GM23248 (cell line): ENCODE results near the gene PTPRN2. TPM values are rescaled to one million over a fixed set of nuclear protein-coding genes. Genes with fewer than 3 reads are reported as not detected.

Experiments used
- DNase-seq: peaks from one replicate; pipeline ENCODE4 v3.0.0-alpha.2; 2015
- H2AFZ ChIP-seq: fragments of 200-600 bp; sonication (generic); 2 replicates; pipeline ENCODE4 v1.6.1; 2016; ENCODE audit warnings: antibody characterized with exemption
- H3F3A ChIP-seq: fragments of 200-600 bp; sonication (generic); 2 replicates; pipeline ENCODE4 v1.6.1; 2016; ENCODE audit warnings: mild to moderate bottlenecking, antibody characterized with exemption, mixed run types; ENCODE audit not compliant: insufficient read depth
- H3K27ac ChIP-seq: fragments of 200-600 bp; sonication (generic); 2 replicates; pipeline ENCODE4 v1.5.1; 2016; ENCODE audit warnings: mild to moderate bottlenecking
- H3K27me3 ChIP-seq: fragments of 200-600 bp; sonication (generic); replicated peaks from 2 replicates; pipeline ENCODE4 v1.6.1; 2016; ENCODE audit warnings: mild to moderate bottlenecking; ENCODE audit not compliant: insufficient read depth
- H3K36me3 ChIP-seq: fragments of 200-600 bp; sonication (generic); 2 replicates; pipeline ENCODE4 v1.6.1; 2016; ENCODE audit warnings: low read depth, mild to moderate bottlenecking
- H3K4me1 ChIP-seq: fragments of 200-600 bp; sonication (generic); 2 replicates; pipeline ENCODE4 v1.6.1; 2016; ENCODE audit warnings: mild to moderate bottlenecking; ENCODE audit not compliant: insufficient read depth
- H3K4me2 ChIP-seq: fragments of 200-600 bp; sonication (generic); one replicate; pipeline ENCODE4 v1.6.1; 2016; ENCODE audit warnings: mild to moderate bottlenecking; ENCODE audit not compliant: unreplicated experiment
- H3K4me3 ChIP-seq: fragments of 200-600 bp; sonication (generic); 2 replicates; pipeline ENCODE4 v1.5.1; 2016; ENCODE audit warnings: mild to moderate bottlenecking
- H3K79me2 ChIP-seq: fragments of 200-600 bp; sonication (generic); 2 replicates; pipeline ENCODE4 v1.6.1; 2016; ENCODE audit warnings: mild to moderate bottlenecking; ENCODE audit not compliant: insufficient read depth
- H3K9ac ChIP-seq: fragments of 200-600 bp; sonication (generic); 2 replicates; pipeline ENCODE4 v1.6.1; 2016; ENCODE audit warnings: mild to moderate bottlenecking
- H3K9me2 ChIP-seq: fragments of 200-600 bp; sonication (generic); 2 replicates; pipeline ENCODE4 v1.6.1; 2016; ENCODE audit warnings: mixed run types, mild to moderate bottlenecking, moderate library complexity; ENCODE audit not compliant: insufficient read depth
- H3K9me3 ChIP-seq: fragments of 200-600 bp; sonication (generic); one replicate; pipeline ENCODE4 v1.6.1; 2017; ENCODE audit warnings: low read depth
- H4K20me1 ChIP-seq: fragments of 200-600 bp; sonication (generic); 2 replicates; pipeline ENCODE4 v1.6.0; 2016; ENCODE audit not compliant: insufficient read depth
- EZH2 ChIP-seq: fragments of 200-600 bp; sonication (generic); IDR thresholded peaks from 2 replicates; pipeline ENCODE4 v1.6.1; 2018; ENCODE audit warnings: antibody characterized with exemption, mild to moderate bottlenecking; ENCODE audit not compliant: insufficient read depth, poor library complexity, severe bottlenecking
- EZH2phosphoT487 ChIP-seq: fragments of 200-600 bp; sonication (generic); IDR thresholded peaks from 2 replicates; pipeline ENCODE4 v1.6.1; 2018; ENCODE audit warnings: antibody characterized with exemption, moderate library complexity, mild to moderate bottlenecking, low read depth; ENCODE audit not compliant: insufficient read depth
- WGBS, 2 experiments: methylation state at CpG; one replicate each; pipeline ENCODE4 v1.1.6; 2015 to 2017; ENCODE audit warnings: low lambda C conversion rate in 2 of 2, low coverage in 1 of 2; ENCODE audit errors: missing lambda C conversion rate in 2 of 2; 5-methylcytosine and 5-hydroxymethylcytosine counted together
- in situ Hi-C: fragments of 300-500 bp; cut with MboI; formaldehyde crosslinking; loops from 2 replicates; pipeline ENCODE4 v1.15.0; 2020
- polyA plus RNA-seq: library from polyadenylated mRNA; unstranded; fragments of >200 nt; fragmentation: Nextera tagmentation; extraction: Ambion mirVana; gene quantifications from 2 replicates; pipeline ENCODE4 v1.2.1, GENCODE V29; 2016
- total RNA-seq: library from RNA; depleted of rRNA; stranded (reverse); fragments of >200 nt; shearing (Covaris generic); gene quantifications from 2 replicates; pipeline ENCODE4 v1.2.3, GENCODE V29; 2014

PTPRN2 gene
- total and polyA plus RNA-seq, 2 experiments from 2014 or later, result 0.13 TPM; not detected in 1

DNA sequence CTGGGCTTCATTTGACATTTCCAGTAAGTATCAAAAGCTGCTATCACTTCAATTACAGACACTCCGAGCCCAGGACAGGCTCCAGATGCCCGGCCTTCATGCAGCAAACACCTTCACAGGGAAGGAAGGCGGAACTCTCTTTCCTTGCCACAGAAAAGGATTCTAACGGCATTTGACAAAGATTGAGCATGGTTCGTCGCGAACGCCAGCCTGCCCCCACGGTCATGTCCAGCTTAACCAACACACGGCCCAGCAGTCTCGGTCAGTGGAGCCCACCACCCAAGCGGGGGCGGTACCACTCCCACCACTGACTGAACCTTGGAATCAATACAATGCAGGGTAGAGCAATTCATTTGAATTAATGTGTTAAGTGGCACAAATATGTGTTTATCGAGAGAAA, 643.6 kb downstream of the PTPRN2 start:
- H4K20me1 ChIP-seq, result no peaks in the 10 kb centered on the region
- no peak overlapping the region for H3K4me2 ChIP-seq
- no peaks in the 10 kb centered on the region for H3F3A ChIP-seq
- no peak overlapping the region for H3K9ac ChIP-seq
- DNase-seq, result no peak
- in situ Hi-C loops, result no loop called here
- H3K36me3 ChIP-seq, result no peaks in the 10 kb centered on the region
- H3K79me2 ChIP-seq, result no peaks in the 10 kb centered on the region
- TF ChIP-seq EZH2 (no peak), EZH2phosphoT487 (no peak)
- no peaks in the 10 kb centered on the region for H3K27me3 ChIP-seq
- no peak overlapping the region for H3K27ac ChIP-seq
- no peak overlapping the region for H2AFZ ChIP-seq
- H3K9me2 ChIP-seq, result no peaks in the 10 kb centered on the region
- no peaks in the 10 kb centered on the region for H3K9me3 ChIP-seq
- 26 to 31% methylated on average over 14 of the region's 14 CpGs for WGBS, 2 experiments
- H3K4me1 ChIP-seq, result no peaks in the 10 kb centered on the region
- no peak overlapping the region for H3K4me3 ChIP-seq

DNA sequence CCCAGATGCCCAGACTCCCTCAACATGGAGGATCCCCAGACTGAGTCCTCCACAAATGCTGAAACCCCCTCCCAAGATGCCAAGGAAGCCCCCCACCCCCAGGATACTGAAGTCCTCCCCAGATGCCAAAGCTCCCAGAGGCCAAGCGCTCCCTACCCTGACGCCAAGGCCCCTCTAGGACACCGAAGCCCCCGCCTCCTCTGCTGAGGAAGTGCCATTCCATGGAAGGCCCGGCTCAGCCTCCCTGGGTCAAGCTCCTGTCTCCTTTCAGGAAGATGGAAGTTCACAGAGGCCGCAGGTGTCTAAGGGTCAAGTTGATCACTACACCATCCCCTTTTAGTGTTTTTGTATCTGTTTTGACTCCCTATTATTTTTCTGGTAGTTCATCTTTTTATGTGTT, 644.1 kb downstream of the PTPRN2 start:
- no peaks in the 10 kb centered on the region for H3K79me2 ChIP-seq
- DNase-seq, result no peak
- H3K9me3 ChIP-seq, result no peaks in the 10 kb centered on the region
- 33 to 39% methylated on average over 6 of the region's 6 CpGs for WGBS, 2 experiments
- no peaks in the 10 kb centered on the region for H4K20me1 ChIP-seq
- in situ Hi-C loops, result no loop called here
- no peaks in the 10 kb centered on the region for H3F3A ChIP-seq
- H3K4me2 ChIP-seq, result no peak overlapping the region
- H3K9me2 ChIP-seq, result no peaks in the 10 kb centered on the region
- H3K4me1 ChIP-seq, result no peaks in the 10 kb centered on the region
- no peak overlapping the region for H3K4me3 ChIP-seq
- H3K9ac ChIP-seq, result no peak overlapping the region
- H3K27me3 ChIP-seq, result no peaks in the 10 kb centered on the region
- TF ChIP-seq EZH2 (no peak), EZH2phosphoT487 (no peak)
- no peak overlapping the region for H2AFZ ChIP-seq
- H3K27ac ChIP-seq, result no peak overlapping the region
- no peaks in the 10 kb centered on the region for H3K36me3 ChIP-seq

DNA sequence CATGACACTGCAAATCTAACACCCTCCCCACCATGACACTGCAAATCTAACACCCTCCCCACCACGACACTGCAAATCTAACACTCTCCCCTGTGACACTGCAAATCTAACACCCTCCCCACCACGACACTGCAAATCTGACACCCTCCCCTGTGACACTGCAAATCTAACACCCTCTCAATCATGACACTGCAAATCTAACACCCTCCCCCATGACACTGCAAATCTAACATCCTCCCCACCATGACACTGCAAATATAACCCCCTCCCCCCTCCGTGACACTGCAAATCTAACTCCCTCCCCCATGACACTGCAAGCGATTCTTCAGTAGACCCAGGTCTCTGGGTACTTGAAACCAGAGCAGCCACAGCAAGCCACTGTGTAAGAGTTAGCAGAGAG, 646.4 kb downstream of the PTPRN2 start:
- Histone ChIP-seq H3K9ac (no peak overlapping the region), H3F3A (no peaks in the 10 kb centered on the region), H3K9me2 (no peaks in the 10 kb centered on the region), H3K27me3 (no peaks in the 10 kb centered on the region), H3K9me3 (no peaks in the 10 kb centered on the region), H3K4me3 (no peak overlapping the region), H3K79me2 (no peaks in the 10 kb centered on the region), H3K4me2 (no peak overlapping the region), H3K36me3 (no peaks in the 10 kb centered on the region), H4K20me1 (no peaks in the 10 kb centered on the region), H2AFZ (no peak overlapping the region), H3K27ac (no peak overlapping the region), H3K4me1 (no peaks in the 10 kb centered on the region)
- 16% methylated on average over 2 to 4 of the region's 4 CpGs for WGBS, 2 experiments
- DNase-seq, result no peak
- in situ Hi-C loops, result no loop called here
- TF ChIP-seq EZH2phosphoT487 (no peak), EZH2 (no peak)

DNA sequence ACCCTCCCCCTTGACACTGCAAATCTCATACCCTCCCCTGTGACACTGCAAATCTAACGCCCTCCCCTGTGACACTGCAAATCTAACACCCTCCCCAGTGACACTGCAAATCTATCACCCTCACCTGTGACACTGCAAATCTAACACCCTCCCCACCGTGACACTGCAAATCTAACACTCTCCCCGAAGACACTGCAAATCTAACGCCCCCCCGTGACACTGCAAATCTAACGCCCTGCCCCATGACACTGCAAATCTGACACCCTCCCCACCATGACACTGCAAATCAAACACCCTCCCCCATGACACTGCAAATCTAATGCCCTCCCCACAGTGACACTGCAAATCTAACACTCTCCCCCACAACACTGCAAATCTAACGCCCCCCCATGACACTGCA, 647.1 kb downstream of the PTPRN2 start:
- Histone ChIP-seq H3K27ac (no peak overlapping the region), H3F3A (no peaks in the 10 kb centered on the region), H4K20me1 (no peaks in the 10 kb centered on the region), H3K9me3 (no peaks in the 10 kb centered on the region), H3K4me1 (no peaks in the 10 kb centered on the region), H3K9ac (no peak overlapping the region), H2AFZ (no peak overlapping the region), H3K79me2 (no peaks in the 10 kb centered on the region), H3K4me3 (no peak overlapping the region), H3K9me2 (no peaks in the 10 kb centered on the region), H3K27me3 (no peaks in the 10 kb centered on the region), H3K36me3 (no peaks in the 10 kb centered on the region), H3K4me2 (no peak overlapping the region)
- TF ChIP-seq EZH2, result no peak
- no peak for TF ChIP-seq EZH2phosphoT487
- in situ Hi-C loops, result no loop called here
- no peak for DNase-seq
- WGBS, 2 experiments, result 38 to 40% methylated on average over 6 to 7 of the region's 7 CpGs

DNA sequence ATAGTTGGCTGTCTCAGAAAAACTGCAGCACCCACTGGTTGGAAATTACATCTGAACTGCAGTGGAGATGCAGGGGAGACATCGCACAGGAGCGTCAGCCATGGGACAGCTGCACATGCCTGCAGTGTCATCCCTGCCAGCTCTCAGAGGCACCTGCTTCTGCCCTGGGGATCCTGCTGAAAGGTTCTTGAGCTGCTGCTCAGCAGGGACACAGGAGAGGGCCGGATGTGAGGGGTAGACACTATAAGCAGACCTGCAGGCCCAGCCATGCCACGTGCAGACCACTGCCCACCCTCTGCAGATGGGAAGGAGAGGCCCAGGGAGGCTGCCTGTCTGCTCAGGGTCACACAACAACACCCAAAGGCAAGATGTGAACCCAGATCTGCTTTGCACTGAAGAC, 649.4 kb downstream of the PTPRN2 start:
- H3F3A ChIP-seq, result peaks cover 11% of the 10 kb centered on the region
- DNase-seq, result no peak
- no peak overlapping the region for H3K27ac ChIP-seq
- H4K20me1 ChIP-seq, result no peaks in the 10 kb centered on the region
- no peak overlapping the region for H2AFZ ChIP-seq
- H3K4me2 ChIP-seq, result no peak overlapping the region
- no peak overlapping the region for H3K4me3 ChIP-seq
- no peaks in the 10 kb centered on the region for H3K27me3 ChIP-seq
- no peaks in the 10 kb centered on the region for H3K79me2 ChIP-seq
- no peaks in the 10 kb centered on the region for H3K4me1 ChIP-seq
- no peaks in the 10 kb centered on the region for H3K9me3 ChIP-seq
- TF ChIP-seq EZH2phosphoT487 (no peak), EZH2 (no peak)
- 16 to 28% methylated on average over 4 of the region's 4 CpGs for WGBS, 2 experiments
- H3K9ac ChIP-seq, result no peak overlapping the region
- no peaks in the 10 kb centered on the region for H3K9me2 ChIP-seq
- no peaks in the 10 kb centered on the region for H3K36me3 ChIP-seq
- in situ Hi-C loops, result no loop called here
